GM23338 (cell line): ENCODE results near the gene NCAPD2. TPM values are rescaled to one million over a fixed set of nuclear protein-coding genes. Genes with fewer than 3 reads are reported as not detected.

ENCODE experiments used
- ATAC-seq: fragments of 200-7000 bp; cut with Tn5 transposase; 3 replicates; pipeline ENCODE4 v1.9.1; 2020
- DNase-seq: peaks from one replicate; pipeline ENCODE4 v3.0.0-alpha.2; 2015; ENCODE audit warnings: low spot score
- H2AFZ ChIP-seq: fragments of 200-600 bp; sonication (generic); 2 replicates; pipeline ENCODE4 v1.8.0; 2016; ENCODE audit warnings: antibody characterized with exemption, mild to moderate bottlenecking, moderate library complexity
- H3F3A ChIP-seq: fragments of 200-600 bp; sonication (generic); replicated peaks from 2 replicates; pipeline ENCODE4 v1.8.0; 2017; ENCODE audit warnings: antibody characterized with exemption, mixed run types, low read depth
- H3K27ac ChIP-seq: fragments of 200-600 bp; sonication (generic); 2 replicates; pipeline ENCODE4 v1.6.1; 2016; ENCODE audit warnings: low read depth
- H3K27me3 ChIP-seq: fragments of 200-600 bp; sonication (generic); 2 replicates; pipeline ENCODE4 v1.8.0; 2016; ENCODE audit warnings: mild to moderate bottlenecking, mixed run types, moderate library complexity; ENCODE audit not compliant: insufficient read depth
- H3K36me3 ChIP-seq: fragments of 200-600 bp; sonication (generic); 2 replicates; pipeline ENCODE4 v1.8.0; 2016; ENCODE audit warnings: mild to moderate bottlenecking; ENCODE audit not compliant: insufficient read depth
- H3K4me1 ChIP-seq: fragments of 200-600 bp; sonication (generic); 2 replicates; pipeline ENCODE4 v1.8.0; 2016; ENCODE audit warnings: mild to moderate bottlenecking, moderate library complexity; ENCODE audit not compliant: insufficient read depth
- H3K4me2 ChIP-seq: fragments of 200-600 bp; sonication (generic); 2 replicates; pipeline ENCODE4 v1.7.1; 2017; ENCODE audit warnings: mixed run types
- H3K4me3 ChIP-seq: fragments of 200-600 bp; sonication (generic); 2 replicates; pipeline ENCODE4 v1.6.1; 2016; ENCODE audit warnings: mixed run types
- H3K79me2 ChIP-seq: fragments of 200-600 bp; sonication (generic); replicated peaks from 2 replicates; pipeline ENCODE4 v1.8.0; 2017; ENCODE audit warnings: mild to moderate bottlenecking; ENCODE audit not compliant: insufficient read depth
- H3K9me2 ChIP-seq: fragments of 200-600 bp; sonication (generic); 2 replicates; pipeline ENCODE4 v1.8.0; 2017; ENCODE audit not compliant: insufficient read depth
- H4K20me1 ChIP-seq: fragments of 200-600 bp; sonication (generic); replicated peaks from 2 replicates; pipeline ENCODE4 v1.8.0; 2017; ENCODE audit warnings: mild to moderate bottlenecking; ENCODE audit not compliant: insufficient read depth
- H3K27ac Mint-ChIP-seq: 2 replicates; pipeline ENCODE4 v1.8.0; 2020; ENCODE audit warnings: inconsistent platforms, mild to moderate bottlenecking, moderate library complexity, mixed read lengths
- H3K27me3 Mint-ChIP-seq: 3 replicates; pipeline ENCODE4 v1.8.0; 2022; ENCODE audit warnings: low read depth, mild to moderate bottlenecking, moderate library complexity, mixed read lengths, inconsistent platforms; ENCODE audit not compliant: insufficient read depth, poor library complexity
- H3K36me3 Mint-ChIP-seq: 3 replicates; pipeline ENCODE4 v1.8.0; 2021; ENCODE audit warnings: low read depth, mild to moderate bottlenecking, inconsistent platforms, moderate library complexity, mixed read lengths
- H3K4me1 Mint-ChIP-seq: 3 replicates; pipeline ENCODE4 v1.8.0; 2020; ENCODE audit warnings: mild to moderate bottlenecking, inconsistent platforms, mixed read lengths
- H3K4me3 Mint-ChIP-seq: 3 replicates; pipeline ENCODE4 v1.8.0; 2021; ENCODE audit warnings: moderate library complexity, mild to moderate bottlenecking, inconsistent platforms, mixed read lengths
- H3K9me3 Mint-ChIP-seq: 3 replicates; pipeline ENCODE4 v1.8.0; 2020; ENCODE audit warnings: moderate library complexity, mild to moderate bottlenecking, inconsistent platforms, mixed read lengths
- CREB1 ChIP-seq: fragments of 250-450 bp; sonication (Bioruptor Pico); IDR thresholded peaks from 2 replicates; pipeline ENCODE4 v1.5.0; 2020; ENCODE audit warnings: low read depth, mild to moderate bottlenecking, moderate library complexity
- JUNB ChIP-seq: IDR thresholded peaks from one replicate; pipeline ENCODE4 v1.6.1; 2016; ENCODE audit warnings: antibody characterized with exemption; ENCODE audit not compliant: unreplicated experiment
- POLR2AphosphoS5 ChIP-seq: IDR thresholded peaks from 2 replicates; pipeline ENCODE4 v1.6.1; 2016; ENCODE audit warnings: antibody characterized with exemption, low read depth
- STAT1 ChIP-seq: IDR thresholded peaks from one replicate; pipeline ENCODE4 v1.6.1; 2016; ENCODE audit warnings: antibody characterized with exemption; ENCODE audit not compliant: unreplicated experiment
- ZNF462 ChIP-seq: fragments of 250-450 bp; sonication (Bioruptor Pico); IDR thresholded peaks from 2 replicates; pipeline ENCODE4 v1.5.0; 2020; ENCODE audit warnings: mild to moderate bottlenecking, moderate library complexity
- polyA plus RNA-seq: library from polyadenylated mRNA; unstranded; fragments of >200 nt; fragmentation: Nextera tagmentation; extraction: Ambion mirVana; gene quantifications from 2 replicates; pipeline ENCODE4 v1.2.1, GENCODE V29; 2016
- total RNA-seq: library from RNA; depleted of rRNA; stranded (reverse); fragments of >200 nt; shearing (Covaris generic); gene quantifications from 2 replicates; pipeline ENCODE4 v1.2.3, GENCODE V29; 2014

Gene NCAPD2
- total and polyA plus RNA-seq, 2 experiments from 2014 or later = 34.2 to 217 TPM

- peaks cover 57% of the 10 kb centered on the region for H3K27me3 Mint-ChIP-seq
- peaks cover 73% of the 10 kb centered on the region for H3F3A ChIP-seq
- DNase-seq (no peak), ATAC-seq (peak; percentile 8)
- H3K36me3 ChIP-seq = peaks cover 51% of the 10 kb centered on the region
- TF ChIP-seq POLR2AphosphoS5 (0 out of 2 replicates have a peak, but pooled peaks have one; percentile 14), CREB1 (CRISPR knock-in tag) (peak; percentile 18; the same call in 1 of the 2 replicates), ZNF462 (CRISPR knock-in tag) (no peak)
- H3K4me1 Mint-ChIP-seq = peaks cover 42% of the 10 kb centered on the region
- H2AFZ ChIP-seq = 0 out of 2 replicates have a peak overlapping the region, but pooled peaks have one; percentile 23
- H3K9me3 Mint-ChIP-seq = peaks cover 19% of the 10 kb centered on the region; the same call in 2 of the 3 replicates
- H3K27ac Mint-ChIP-seq = peak overlapping the region; percentile 100
- peaks cover 35% of the 10 kb centered on the region for H3K79me2 ChIP-seq
- H3K4me3 ChIP-seq = peak overlapping the region; percentile 96
- H3K27me3 ChIP-seq = no peaks in the 10 kb centered on the region
- H3K9me2 ChIP-seq = no peaks in the 10 kb centered on the region
- peaks cover 84% of the 10 kb centered on the region for H3K36me3 Mint-ChIP-seq
- peak overlapping the region; percentile 96 for H3K4me2 ChIP-seq
- peaks cover 15% of the 10 kb centered on the region for H4K20me1 ChIP-seq
- peaks cover 34% of the 10 kb centered on the region for H3K4me1 ChIP-seq
- H3K4me3 Mint-ChIP-seq = peak overlapping the region; percentile 93
- H3K27ac ChIP-seq = peak overlapping the region; percentile 98
Measured at GRCh38 chr12:6533653-6533922, 39.7 kb downstream of the NCAPD2 start.

- Histone ChIP-seq H3K27ac (peak within 1 kb of the TSS; percentile 98), H3K27me3 (no peaks in the 10 kb centered on the region), H3F3A (peaks cover 73% of the 10 kb centered on the region), H3K4me1 (peaks cover 34% of the 10 kb centered on the region), H3K79me2 (peaks cover 35% of the 10 kb centered on the region), H3K4me2 (peak within 1 kb of the TSS; percentile 96), H2AFZ (0 out of 2 replicates have a peak within 1 kb of the TSS, but pooled peaks have one; percentile 23), H3K9me2 (no peaks in the 10 kb centered on the region), H3K36me3 (peaks cover 46% of the 10 kb centered on the region), H4K20me1 (peaks cover 15% of the 10 kb centered on the region), H3K4me3 (peak within 1 kb of the TSS; percentile 96)
- DNase-seq (peak; percentile 98), ATAC-seq (peak; percentile 55)
- Mint-ChIP-seq H3K27me3 (peaks cover 61% of the 10 kb centered on the region), H3K36me3 (peaks cover 84% of the 10 kb centered on the region), H3K4me3 (peak within 1 kb of the TSS; percentile 93), H3K27ac (peak within 1 kb of the TSS; percentile 100), H3K9me3 (peaks cover 20% of the 10 kb centered on the region; the same call in 2 of the 3 replicates), H3K4me1 (peaks cover 39% of the 10 kb centered on the region)
- TF ChIP-seq STAT1 (no peak), JUNB (no peak), ZNF462 (CRISPR knock-in tag) (no peak)
Measured at GRCh38 chr12:6533923-6534694, 40.2 kb downstream of the NCAPD2 start, which contains the start of gene GAPDH. Gene GAPDH, plus strand, starts transcription at chr12:6534517. Its CDS starts 316 bp downstream, at chr12:6534833.
